GM18511 (cell line): ENCODE data around the gene GP2.

ENCODE experiments used
- ATAC-seq: cut with Tn5 transposase; IDR thresholded peaks from one replicate; pipeline ENCODE4 v1.9.1; 2021; ENCODE audit warnings: mild to moderate bottlenecking, moderate library complexity; ENCODE audit not compliant: unreplicated experiment

GP2 gene

GRCh38 chr16:20327444-20328041, at the start of gene GP2:
Gene GP2, minus strand, starts transcription at chr16:20327513. Its CDS starts 1,082 bp downstream, at chr16:20326431.
- no peak for ATAC-seq

GRCh38 chr16:20372701-20373100, 45.4 kb upstream of the GP2 start:
- no peak for ATAC-seq

DNA sequence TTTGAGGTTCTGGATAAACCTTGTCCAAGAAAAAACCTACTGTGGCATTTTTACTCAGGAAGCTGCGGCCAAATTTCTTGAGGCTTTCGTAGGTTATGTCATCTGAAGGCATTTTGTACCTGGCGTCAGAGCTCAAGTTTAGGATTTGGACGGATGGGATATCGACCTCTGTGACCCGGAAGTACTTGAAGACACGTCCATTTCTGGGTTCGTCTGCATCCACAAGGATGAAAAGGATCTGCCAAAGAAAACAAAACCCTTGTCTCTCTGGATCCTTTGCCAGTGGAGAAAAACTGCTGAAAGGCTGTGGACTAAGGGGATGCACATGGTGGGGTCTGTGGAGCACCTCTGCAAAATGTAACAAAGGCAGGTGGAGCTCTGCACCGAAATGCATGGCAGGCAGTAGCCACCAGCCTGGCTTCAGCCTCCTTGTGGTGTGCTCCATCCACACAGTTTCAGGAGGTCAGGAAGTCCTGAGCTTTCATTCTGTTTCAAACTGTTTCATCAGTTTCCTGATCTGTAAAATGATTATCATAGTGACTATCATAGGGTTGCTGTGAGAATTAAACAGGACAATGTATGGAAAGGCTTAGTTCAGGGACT, 42.2 kb upstream of the GP2 start:
- no peak for ATAC-seq

DNA sequence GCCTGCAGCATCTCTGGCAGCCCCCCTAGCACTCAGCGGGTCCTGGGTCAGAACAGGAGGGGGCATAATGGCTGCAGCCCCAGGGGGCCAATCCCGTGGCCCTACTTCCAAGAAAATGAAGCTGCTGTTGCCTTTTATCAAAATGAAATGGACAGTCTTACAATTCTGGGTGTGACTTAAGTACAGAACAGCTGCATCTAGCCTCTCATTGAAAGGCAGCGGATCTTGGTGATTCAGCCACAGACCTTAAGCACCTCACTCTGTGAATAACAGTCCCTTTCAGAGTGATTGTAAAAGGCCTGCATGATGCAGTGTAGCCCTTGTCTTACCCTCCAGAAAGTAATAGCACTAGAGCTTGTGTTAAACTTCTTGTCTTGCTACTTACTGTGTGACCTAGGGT, 36.7 kb upstream of the GP2 start:
- no peak for ATAC-seq

DNA sequence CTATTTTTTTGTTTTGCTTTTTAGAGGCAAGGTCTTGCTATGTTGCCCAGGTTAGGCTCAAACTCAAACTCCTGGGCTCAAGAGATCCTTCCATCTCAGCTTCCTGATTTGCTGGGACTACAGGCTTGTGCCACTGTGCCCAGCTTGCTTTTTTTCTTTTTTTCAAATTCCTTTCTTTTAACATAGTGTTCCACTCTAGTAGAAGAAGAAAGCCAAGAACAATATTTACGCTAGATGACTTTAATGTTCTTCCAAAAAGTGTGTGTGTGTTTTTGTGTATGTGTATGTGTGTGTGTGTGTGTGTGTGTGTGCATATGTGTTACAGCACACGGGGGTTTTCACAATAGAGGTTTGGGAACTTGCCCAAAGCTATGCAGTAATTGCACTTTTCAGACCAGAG, 35.9 kb upstream of the GP2 start:
- ATAC-seq: no peak

DNA sequence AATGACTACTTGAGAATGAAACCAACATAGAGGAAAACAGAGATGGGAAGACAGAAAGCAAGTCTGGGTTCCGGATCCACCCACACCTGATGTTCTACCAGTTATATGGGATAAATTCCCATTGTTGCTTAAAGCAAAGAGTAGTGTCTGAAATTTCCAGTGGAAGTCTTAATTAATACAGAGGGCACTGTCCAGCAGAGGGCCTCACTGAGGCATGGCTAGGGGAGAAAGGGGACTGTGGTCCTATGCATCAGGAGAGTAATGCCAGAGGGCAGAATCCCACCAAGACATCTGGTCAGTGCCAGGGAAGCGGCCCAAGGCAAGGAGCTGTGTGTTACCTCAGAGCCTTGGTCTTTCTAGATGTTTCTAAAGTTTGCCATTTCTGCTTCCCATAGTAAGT, 32.7 kb upstream of the GP2 start:
- ATAC-seq: no peak

DNA sequence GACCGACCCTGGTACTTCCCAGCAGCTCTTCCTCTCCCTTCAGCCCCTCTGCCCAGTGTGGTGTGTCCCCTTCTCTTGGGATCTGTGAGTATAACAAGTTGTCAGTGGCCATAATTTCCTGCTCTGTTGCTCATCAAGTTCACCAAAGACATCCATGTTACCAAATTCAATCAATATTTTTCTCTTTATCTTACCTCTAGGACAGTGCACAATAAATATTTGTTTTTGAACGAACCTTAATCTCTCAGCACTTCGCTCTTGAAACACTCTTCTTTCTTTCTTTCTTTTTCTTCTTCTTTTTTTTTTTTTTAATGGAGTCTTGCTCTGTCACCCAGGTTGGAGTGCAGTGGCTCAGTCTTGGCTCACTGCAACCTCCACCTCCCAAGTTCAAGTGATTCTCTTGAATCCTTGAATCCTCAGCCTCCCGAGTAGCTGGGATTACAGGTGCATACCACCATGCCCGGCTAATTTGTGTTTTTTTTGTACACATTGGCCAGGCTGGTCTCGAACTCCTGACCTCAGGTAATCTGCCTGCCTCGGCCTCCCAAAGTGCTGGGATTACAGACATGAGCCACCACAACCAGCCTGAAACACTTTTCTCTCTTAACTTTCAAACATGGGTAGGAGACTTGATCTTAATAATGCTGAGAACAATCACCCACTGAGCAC, 27.9 kb upstream of the GP2 start:
- ATAC-seq: no peak

- ATAC-seq: no peak
Observed at GRCh38 chr16:20353379-20353778, 26.1 kb upstream of the GP2 start.

GRCh38 chr16:20352615-20353014, 25.3 kb upstream of the GP2 start, which contains the start of gene UMOD:
Gene UMOD, minus strand, starts transcription at chr16:20352715. Its CDS starts 1,978 bp downstream, at chr16:20350737.
- ATAC-seq: no peak

DNA sequence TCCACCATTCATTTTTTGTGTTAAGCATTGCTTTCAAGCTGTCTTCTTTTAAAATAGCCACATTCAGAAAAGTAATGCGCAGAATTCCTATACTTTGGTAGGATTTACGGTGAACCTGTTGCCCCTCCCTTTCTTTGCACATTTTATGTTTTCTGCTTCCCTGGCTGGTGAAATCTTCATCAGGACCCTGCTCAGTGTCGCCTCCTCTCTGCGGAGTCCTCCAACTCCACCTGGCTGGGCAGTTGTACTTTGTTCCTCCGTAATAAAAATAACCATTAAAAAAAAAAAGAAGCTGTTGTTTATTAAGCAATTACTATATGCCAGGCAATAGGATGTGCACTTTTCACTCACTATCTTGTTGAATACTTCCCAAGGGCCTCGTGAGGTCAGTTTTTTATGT, 22.3 kb upstream of the GP2 start:
- no peak for ATAC-seq

GRCh38 chr16:20348365-20349185, 21.3 kb upstream of the GP2 start:
- ATAC-seq: no peak

GRCh38 chr16:20347666-20348364, 20.5 kb upstream of the GP2 start:
- ATAC-seq: no peak

DNA sequence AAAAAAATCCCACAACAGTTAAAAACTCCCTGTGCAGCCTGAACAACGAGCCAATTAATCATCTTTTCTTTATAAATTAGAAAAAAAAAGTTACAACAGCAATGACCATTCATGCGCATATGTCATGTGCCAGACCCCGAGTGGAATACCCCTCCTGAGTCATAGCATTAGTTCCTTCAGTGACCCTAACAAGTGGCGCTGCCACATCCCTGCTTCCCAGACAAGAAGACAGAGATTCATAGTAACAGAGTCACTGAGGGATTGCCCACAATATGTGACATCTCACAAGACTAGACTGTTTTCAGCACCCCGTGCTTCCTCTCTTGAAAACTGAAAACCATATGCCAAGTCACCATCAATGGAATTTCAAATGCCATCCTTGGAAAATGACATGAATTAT, 17.3 kb upstream of the GP2 start:
- no peak for ATAC-seq

GRCh38 chr16:20339744-20340143, 12.4 kb upstream of the GP2 start:
- ATAC-seq: no peak

DNA sequence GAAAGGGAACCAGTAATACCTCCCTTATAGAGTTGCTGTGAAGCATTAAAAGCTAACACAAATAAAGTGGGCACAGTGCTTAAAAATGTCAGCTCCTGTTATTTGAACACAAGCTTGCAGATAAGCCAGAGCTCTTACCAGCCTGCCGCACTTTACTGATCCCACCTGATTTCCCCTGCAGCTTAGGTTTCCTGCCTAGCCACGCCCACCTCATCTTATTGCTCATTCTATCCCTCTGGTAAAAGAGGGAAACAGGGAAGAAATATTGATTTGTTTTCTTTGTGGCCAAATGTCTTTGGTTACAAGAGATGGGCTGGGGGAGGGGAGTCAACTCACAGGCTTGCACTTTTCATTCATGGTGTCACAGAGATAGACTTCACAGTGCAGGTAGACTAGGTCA, 9.6 kb upstream of the GP2 start:
- no peak for ATAC-seq

GRCh38 chr16:20334396-20334795, 7.1 kb upstream of the GP2 start:
- ATAC-seq: no peak

GRCh38 chr16:20333120-20333519, 5.8 kb upstream of the GP2 start:
- no peak for ATAC-seq

- ATAC-seq: no peak
Observed at GRCh38 chr16:20332411-20332810, 5.1 kb upstream of the GP2 start.

DNA sequence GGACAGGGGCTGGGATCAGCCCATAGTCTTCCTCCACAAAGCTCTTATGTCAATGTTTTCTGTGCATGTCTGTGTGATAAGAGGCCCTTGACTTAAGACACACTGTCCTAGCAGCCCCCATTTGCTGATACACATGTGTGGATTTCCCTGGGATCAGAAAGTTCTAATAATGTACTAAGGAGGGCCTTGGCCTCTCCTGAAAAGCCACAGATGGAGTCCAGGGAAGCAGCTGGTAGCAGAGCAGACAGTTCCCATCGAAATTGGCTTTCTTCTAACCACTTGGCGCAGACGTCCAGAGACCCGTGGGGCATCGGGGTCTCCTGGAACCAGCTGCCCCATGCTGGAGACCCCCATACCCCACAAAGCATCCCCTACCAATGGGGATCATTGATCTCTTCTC, 4.3 kb upstream of the GP2 start:
- no peak for ATAC-seq

DNA sequence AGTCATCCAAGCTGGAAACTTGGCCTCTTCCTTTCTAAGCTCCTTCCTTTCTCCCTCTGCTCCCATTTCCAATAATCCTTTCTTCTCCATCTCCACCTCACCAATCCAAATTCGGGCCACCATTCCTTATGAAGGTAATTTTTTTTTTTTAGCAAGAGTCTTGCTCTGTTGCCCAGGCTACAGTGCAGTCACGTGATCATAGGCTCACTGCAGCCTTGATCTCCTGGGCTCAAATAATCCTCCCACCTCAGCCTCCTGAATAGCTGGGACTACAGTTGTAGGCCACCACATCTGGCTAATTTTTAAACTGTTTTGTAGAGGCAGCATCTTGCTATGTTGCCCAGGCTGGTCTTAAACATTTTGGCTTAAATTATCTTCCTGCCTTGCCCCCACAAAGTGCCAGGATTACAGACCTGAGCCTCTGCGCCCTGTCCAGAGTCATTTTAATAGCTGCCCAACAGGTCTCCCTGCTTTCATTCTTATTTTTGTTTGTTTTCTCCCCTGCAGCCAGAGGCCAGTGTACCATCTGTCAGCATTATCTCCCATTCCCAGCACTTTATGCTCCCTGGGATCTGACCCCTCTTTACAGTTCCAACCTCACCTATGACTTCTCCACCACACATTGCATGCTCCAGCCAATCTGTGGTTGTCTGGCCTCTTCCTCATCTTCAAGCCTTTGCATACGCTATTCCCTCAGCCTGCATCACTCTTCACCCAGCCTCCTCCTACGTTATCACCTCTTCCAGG, 2.3 kb upstream of the GP2 start:
- ATAC-seq: no peak
